H1 (cell line): ENCODE data around the gene SPN. TPM values are rescaled to one million over a fixed set of nuclear protein-coding genes. Genes with fewer than 3 reads are reported as not detected.

ENCODE experiments used
- ASH2L ChIP-seq: fragments of 200-600, 300-600 bp; sonication (generic); IDR thresholded peaks from one replicate; pipeline ENCODE4 v1.7.1; 2017; ENCODE audit warnings: low read length
- CHD1 ChIP-seq: IDR thresholded peaks from 2 replicates; pipeline ENCODE4 v1.6.1; 2012; ENCODE audit warnings: low read depth, low read length, improper control_type of control experiment
- EP300 ChIP-seq, 2 experiments: IDR thresholded peaks; 1 replicate in 1 of 2; 2 replicates in 1 of 2; pipeline ENCODE4 v1.6.1; 2011 to 2012; ENCODE audit warnings: low read depth in 2 of 2, low read length in 2 of 2, mild to moderate bottlenecking in 2 of 2, borderline replicate concordance in 1 of 2, inconsistent platforms in 1 of 2, moderate library complexity in 1 of 2
- GTF2F1 ChIP-seq: IDR thresholded peaks from 2 replicates; pipeline ENCODE4 v1.6.1; 2012; ENCODE audit warnings: low read depth, low read length, improper control_type of control experiment, borderline replicate concordance
- JUND ChIP-seq: IDR thresholded peaks from 2 replicates; pipeline ENCODE4 v1.6.1; 2011; ENCODE audit warnings: mild to moderate bottlenecking, improper control_type of control experiment, low read length
- RFX5 ChIP-seq: IDR thresholded peaks from 2 replicates; pipeline ENCODE4 v1.6.1; 2011; ENCODE audit warnings: low read depth, low read length, improper control_type of control experiment, borderline replicate concordance
- SP1 ChIP-seq: IDR thresholded peaks from 2 replicates; pipeline ENCODE4 v1.6.1; 2011; ENCODE audit warnings: low read depth, low read length
- TAF7 ChIP-seq: optimal IDR thresholded peaks from 2 replicates; pipeline ENCODE3; 2011; ENCODE audit warnings: low read depth, mild to moderate bottlenecking, inconsistent platforms, low read length, moderate library complexity, borderline replicate concordance
- polyA plus RNA-seq, 7 experiments: library from polyadenylated mRNA; depleted of rRNA in 3 of 7; stranded (reverse) in 5 of 7; unstranded in 2 of 7; fragments of >200 nt in 5 of 7; fragments of 200-250 nt in 2 of 7; gene quantifications; 1 replicate in 5 of 7; 2 replicates in 1 of 7; 4 replicates in 1 of 7; pipeline versions ENCODE4 v1.2.1 to v1.2.3, GENCODE V29; 2011 to 2013; ENCODE audit warnings: missing spikeins in 2 of 7, mixed read lengths in 2 of 7
- total RNA-seq: library from RNA; stranded (reverse); fragmentation: NEBNext Ultra II Directional; extraction: Animal tissue kit (Norgen Biotek cat#: 25700); gene quantifications from 2 replicates; pipeline ENCODE4 v1.2.1, GENCODE V29; 2021
- TF ChIP-seq, protein P1 (sequence below): IDR thresholded peaks from 2 replicates; pipeline ENCODE4 v1.6.1; 2011; ENCODE audit warnings: low read length, improper control_type of control experiment
- TF ChIP-seq, protein P2 (sequence below): IDR thresholded peaks from 2 replicates; pipeline ENCODE4 v1.6.1; 2012; ENCODE audit warnings: low read length, inconsistent platforms
- TF ChIP-seq, protein P3 (sequence below), 3 experiments: IDR thresholded peaks; 1 replicate in 2 of 3; 2 replicates in 1 of 3; pipeline versions ENCODE4 v1.5.1 to v1.6.1; 2011; ENCODE audit warnings: low read length in 3 of 3, mild to moderate bottlenecking in 3 of 3, inconsistent platforms in 2 of 3, low read depth in 1 of 3, moderate library complexity in 1 of 3; ENCODE audit not compliant: insufficient read depth in 1 of 3; ENCODE audit errors: control extremely low read depth in 1 of 3
- TF ChIP-seq, protein P4 (sequence below): IDR thresholded peaks from 2 replicates; pipeline ENCODE4 v1.6.1; 2012; ENCODE audit warnings: inconsistent platforms

Gene SPN
- total and polyA plus RNA-seq, 2 of the 8 experiments (the other 6 are each of a cell fraction or from before 2014, with no cell fraction given) = 1.5 to 1.8 TPM

DNA sequence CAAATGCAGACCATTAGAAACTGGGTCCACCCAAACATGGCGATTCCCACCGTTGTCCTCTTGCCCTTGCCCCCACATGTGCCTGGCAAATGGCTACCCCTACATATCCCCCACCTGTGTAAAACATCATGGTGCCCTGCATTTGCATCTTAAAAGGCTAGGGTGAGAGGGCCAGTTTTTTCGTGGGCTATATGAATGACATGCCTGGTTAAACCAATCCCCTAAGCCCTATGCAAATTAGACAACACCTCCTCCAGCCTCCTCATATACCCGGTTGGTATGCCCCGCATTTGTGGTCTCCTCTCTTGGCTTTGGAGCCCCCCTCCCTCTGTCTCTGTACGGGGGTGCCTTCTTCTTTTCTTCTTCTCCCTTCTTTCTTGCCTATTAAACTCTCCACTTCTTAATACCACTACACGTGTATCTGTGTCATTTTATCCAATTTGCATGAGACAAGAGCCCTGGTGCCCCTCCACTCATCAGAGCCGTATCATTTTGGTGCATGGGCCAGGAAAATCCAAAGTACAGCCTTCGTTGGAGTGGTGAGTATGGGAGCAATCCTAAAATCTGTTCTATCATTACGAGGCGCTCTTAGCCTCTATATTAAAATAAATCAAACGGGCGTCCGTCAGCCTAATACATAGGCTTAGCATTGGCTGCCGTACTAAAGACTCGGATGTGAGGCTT lies 46.0 kb downstream of the SPN start (continued):
- TF ChIP-seq GTF2F1 = peak; percentile 81
- peak; percentile 82 for TF ChIP-seq TAF7
- TF ChIP-seq JUND = no peak
- TF ChIP-seq ASH2L = peak; percentile 4
- TF ChIP-seq, protein P1, sequence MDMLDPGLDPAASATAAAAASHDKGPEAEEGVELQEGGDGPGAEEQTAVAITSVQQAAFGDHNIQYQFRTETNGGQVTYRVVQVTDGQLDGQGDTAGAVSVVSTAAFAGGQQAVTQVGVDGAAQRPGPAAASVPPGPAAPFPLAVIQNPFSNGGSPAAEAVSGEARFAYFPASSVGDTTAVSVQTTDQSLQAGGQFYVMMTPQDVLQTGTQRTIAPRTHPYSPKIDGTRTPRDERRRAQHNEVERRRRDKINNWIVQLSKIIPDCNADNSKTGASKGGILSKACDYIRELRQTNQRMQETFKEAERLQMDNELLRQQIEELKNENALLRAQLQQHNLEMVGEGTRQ = no peak
- TF ChIP-seq CHD1 = no peak; the same call in none of the 2 replicates
- no peak for TF ChIP-seq EP300 (IDR thresholded peaks at IDR 0.05; ENCODE audit: borderline replicate concordance in 1 of 2, low read depth in 2 of 2, low read length in 2 of 2)
- TF ChIP-seq, protein P2, sequence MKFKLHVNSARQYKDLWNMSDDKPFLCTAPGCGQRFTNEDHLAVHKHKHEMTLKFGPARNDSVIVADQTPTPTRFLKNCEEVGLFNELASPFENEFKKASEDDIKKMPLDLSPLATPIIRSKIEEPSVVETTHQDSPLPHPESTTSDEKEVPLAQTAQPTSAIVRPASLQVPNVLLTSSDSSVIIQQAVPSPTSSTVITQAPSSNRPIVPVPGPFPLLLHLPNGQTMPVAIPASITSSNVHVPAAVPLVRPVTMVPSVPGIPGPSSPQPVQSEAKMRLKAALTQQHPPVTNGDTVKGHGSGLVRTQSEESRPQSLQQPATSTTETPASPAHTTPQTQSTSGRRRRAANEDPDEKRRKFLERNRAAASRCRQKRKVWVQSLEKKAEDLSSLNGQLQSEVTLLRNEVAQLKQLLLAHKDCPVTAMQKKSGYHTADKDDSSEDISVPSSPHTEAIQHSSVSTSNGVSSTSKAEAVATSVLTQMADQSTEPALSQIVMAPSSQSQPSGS = peak; percentile 20; the same call in 1 of the 2 replicates
- peak; percentile 75 for TF ChIP-seq SP1
- TF ChIP-seq RFX5 = no peak
- TF ChIP-seq, protein P3, sequence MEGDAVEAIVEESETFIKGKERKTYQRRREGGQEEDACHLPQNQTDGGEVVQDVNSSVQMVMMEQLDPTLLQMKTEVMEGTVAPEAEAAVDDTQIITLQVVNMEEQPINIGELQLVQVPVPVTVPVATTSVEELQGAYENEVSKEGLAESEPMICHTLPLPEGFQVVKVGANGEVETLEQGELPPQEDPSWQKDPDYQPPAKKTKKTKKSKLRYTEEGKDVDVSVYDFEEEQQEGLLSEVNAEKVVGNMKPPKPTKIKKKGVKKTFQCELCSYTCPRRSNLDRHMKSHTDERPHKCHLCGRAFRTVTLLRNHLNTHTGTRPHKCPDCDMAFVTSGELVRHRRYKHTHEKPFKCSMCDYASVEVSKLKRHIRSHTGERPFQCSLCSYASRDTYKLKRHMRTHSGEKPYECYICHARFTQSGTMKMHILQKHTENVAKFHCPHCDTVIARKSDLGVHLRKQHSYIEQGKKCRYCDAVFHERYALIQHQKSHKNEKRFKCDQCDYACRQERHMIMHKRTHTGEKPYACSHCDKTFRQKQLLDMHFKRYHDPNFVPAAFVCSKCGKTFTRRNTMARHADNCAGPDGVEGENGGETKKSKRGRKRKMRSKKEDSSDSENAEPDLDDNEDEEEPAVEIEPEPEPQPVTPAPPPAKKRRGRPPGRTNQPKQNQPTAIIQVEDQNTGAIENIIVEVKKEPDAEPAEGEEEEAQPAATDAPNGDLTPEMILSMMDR (IDR thresholded peaks at IDR 0.05; ENCODE audit: control extremely low read depth in 1 of 3, insufficient read depth in 1 of 3, low read depth in 1 of 3, low read length in 3 of 3) = 0 out of 4 replicates have a peak, but pooled peaks of 1 of the 3 experiments have one; percentile 1
- TF ChIP-seq, protein P4, sequence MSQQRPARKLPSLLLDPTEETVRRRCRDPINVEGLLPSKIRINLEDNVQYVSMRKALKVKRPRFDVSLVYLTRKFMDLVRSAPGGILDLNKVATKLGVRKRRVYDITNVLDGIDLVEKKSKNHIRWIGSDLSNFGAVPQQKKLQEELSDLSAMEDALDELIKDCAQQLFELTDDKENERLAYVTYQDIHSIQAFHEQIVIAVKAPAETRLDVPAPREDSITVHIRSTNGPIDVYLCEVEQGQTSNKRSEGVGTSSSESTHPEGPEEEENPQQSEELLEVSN = peak; percentile 42; the same call in 1 of the 2 replicates
